ACHN (cell line): Measurements from ENCODE around the gene TMEM269.
A peak's percentile ranks its signal among the peaks of the same experiment; 100 is the strongest.

Experiments
- DNase-seq: peaks from one replicate; pipeline ENCODE4 v3.0.0-alpha.2; 2015
- in situ Hi-C: cut with HindIII; loops from 2 replicates; pipeline ENCODE4 v1.10.0; 2017; ENCODE audit warnings: low sequenced_read_pairs, low pct_ligation_motif_present, low pct_unique_long_range_greater_than_20kb

The TMEM269 gene

DNA sequence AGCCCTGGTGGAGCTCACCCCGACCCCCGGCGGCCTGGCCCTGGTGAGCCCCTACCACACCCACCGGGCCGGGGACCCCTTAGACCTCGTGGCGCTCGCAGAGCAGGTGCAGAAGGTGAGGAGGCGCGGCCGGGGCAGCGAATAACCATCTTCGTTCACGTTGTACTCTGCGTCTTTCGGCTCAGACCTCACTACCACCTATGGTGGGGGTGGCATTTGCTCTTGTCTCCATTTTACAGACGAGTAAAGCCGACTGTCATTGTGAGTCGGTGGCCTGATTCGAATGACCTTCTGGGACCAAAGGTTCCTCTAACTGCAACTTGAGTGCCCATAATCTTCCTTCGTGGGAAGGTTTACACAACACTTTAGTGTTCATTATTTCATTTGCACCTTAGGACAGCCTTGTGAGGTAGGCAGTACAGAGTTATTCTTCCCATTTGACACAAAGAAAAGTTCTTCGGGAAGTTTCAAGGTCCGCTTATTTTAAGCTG is 17.2 kb upstream of the TMEM269 start:
- peak; percentile 5 for DNase-seq
- in situ Hi-C loops, result no loop called here

DNA sequence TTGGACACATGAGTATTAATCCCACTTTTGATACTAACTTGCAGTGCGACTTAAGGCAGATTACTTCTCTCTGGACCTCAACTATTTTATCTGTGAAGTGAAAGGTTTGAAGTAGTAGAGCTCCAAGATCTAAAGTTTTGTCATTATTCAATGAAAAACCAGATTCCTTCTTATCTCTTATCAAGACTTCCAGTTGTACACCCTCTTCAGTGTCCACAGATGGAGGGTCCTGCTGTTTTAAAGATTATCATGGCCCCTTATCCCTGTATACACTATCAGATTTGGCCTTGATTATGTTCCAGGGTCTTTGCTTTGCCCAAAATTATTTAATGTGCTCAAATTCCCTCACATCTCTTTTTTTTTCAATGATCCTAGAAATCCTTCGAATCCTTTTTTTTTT is 16.6 kb upstream of the TMEM269 start:
- in situ Hi-C loops, result no loop called here
- no peak for DNase-seq

DNA sequence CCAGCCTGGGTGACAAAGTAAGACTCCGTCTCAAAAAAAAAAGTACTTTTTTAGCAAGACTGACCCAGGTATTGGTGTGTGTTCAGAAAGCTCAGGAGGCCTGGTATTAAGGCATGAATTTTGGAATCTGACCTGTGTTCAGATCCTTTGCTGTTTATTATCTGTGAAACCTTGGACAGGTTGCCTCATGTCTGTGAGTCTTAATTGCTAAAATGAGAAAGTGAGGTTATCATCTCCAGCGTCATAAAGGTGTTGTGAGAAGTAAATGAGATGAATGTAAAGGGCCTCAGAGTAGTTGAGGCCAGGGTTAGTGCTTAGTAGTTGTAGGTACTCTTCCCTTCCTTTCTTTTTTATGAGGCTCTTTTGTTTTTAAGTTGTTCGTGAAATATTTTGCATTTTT is 15.0 kb upstream of the TMEM269 start:
- DNase-seq, result no peak
- in situ Hi-C loops, result no loop called here

DNA sequence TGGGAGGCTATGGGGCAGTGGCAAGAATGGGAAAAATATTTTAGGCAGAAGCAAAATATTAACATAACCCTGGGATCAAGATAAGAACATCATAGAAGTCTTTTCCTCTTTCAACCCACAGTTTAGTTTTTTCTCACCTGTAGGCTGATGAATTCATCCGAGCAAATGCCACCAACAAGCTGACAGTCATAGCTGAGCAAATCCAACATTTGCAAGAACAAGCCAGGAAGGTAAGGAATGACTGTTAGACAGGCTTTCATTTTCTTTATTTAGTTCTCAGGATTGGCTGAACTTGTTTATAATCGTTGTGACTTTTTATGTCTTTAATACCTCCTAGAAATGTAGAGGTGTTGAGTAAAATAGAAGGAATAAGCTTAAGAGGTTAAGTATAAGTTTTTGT is 11.4 kb upstream of the TMEM269 start:
- no peak for DNase-seq
- in situ Hi-C loops, result no loop called here

DNA sequence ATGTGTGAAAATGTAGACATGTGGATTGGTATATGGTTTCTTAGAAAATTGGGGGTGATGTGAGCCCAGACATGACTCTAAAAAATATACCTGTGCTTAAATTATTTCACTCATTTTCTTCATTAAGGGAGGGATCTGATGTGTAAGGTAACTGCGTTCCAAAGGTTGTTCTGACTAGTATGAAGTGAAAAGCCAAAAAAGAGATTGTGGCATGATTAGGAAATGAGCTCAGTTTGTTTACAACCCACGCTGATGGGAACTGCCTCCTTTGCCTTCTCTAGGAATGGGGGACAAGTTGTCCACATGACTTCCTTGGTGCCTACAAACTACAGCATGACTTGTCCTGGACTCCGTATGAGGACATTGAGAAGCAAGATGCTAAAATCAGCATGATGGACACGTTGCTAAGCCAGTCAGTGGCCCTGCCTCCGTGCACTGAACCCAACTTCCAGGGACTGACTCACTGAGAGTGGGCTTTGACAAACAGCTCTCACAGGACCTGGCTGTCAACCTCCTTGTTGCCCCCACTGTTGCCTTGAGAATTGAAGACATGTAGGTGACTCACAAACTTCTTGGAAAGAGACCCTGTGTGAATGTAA is 9.8 kb upstream of the TMEM269 start:
- in situ Hi-C loops, result no loop called here
- no peak for DNase-seq

DNA sequence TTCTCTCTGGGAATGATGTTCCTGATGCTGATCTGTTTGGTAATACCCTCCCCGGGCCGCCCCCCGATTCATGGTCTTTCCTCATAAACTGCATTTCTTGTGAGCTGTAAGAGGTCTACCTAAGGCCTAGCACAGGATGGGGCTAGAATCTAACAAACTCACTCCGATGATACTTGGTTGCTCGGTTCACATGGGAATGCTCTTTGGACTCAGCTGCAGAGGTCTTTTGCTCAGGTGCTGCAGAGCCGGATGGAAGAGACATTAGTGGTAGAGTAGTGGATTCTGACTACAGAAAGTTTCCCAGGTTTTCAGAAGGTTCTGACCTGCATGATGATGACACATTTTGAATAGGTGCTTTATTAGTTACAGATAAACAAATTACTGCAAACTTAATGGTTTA is 8.3 kb upstream of the TMEM269 start:
- in situ Hi-C loops, result no loop called here
- DNase-seq, result no peak

DNA sequence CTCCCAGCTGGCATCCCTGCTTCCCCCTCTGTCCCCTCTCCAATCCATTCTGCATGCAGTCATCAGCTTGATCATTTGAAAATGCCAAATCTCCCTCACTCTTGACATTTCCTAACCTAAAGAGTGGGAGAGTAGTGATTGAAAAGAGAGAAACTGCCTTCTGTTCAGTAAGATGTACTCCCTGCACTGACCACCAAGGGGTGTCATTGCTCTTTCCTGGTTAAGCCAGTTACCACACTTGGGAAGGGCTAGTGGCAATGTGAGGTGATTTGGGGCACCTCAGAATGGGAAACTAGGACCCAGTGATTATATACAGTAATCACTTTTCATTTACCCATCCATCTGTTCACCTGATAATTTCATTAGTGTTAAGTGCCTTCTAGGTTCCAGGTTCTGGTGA is 6.9 kb upstream of the TMEM269 start:
- in situ Hi-C loops, result no loop called here
- DNase-seq, result peak; percentile 44

DNA sequence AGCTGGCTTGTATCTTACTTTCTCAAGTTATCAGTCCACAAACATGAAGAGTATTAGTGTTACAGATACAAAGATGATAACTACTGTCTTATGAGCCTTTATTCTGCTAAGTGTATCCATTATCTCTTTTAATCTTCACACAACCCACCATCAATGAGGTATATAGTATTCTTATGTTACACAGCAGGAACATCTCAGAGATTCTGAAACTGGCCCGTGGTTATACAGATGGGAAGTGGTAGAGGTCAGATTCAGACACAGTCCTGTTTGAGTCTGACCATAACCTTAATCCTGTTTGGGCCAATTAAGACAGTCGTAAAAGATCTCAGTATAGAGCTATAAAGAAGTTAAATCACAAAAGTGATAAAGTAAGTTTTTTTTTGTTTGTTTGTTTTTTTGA is 5.1 kb upstream of the TMEM269 start:
- DNase-seq, result no peak
- in situ Hi-C loops, result no loop called here

DNA sequence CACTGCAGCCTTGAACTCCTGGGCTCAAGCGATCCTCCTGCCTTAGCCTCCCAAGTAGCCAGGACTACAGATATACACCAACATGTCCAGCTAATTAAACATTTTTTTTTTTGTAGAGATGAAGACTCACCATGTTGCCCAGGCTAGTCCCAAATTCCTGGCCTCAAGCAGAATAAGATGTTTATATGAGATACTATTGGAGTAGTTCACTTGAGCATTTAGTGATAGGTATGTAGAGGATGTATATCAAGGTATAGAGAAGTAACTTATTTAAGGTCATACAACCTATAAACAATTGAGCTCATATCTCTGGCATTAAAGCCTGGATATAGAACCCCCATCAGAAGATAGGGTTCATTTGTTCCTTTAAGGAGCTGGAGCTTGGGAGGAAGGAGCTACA is 4.6 kb upstream of the TMEM269 start:
- no peak for DNase-seq
- in situ Hi-C loops, result no loop called here

DNA sequence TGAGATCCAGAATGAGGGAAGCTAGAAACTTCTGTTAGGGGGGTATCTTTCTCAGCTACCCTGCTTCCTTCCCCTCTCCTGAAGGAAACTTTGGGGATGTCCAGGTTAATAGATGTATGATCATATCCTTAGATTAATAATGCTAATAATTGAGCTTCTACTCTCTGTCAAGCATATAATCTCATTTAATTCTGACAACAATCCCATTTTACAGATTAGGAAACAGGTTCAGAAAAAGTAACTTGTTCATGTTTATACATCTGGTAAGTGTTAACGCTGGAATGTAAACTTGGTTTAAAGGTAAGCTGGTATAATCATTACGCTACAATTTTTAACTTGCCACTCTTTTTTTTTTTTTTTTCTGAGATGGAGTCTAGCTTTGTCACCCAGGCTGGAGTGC is 1.7 kb upstream of the TMEM269 start:
- DNase-seq, result no peak
- in situ Hi-C loops, result no loop called here

DNA sequence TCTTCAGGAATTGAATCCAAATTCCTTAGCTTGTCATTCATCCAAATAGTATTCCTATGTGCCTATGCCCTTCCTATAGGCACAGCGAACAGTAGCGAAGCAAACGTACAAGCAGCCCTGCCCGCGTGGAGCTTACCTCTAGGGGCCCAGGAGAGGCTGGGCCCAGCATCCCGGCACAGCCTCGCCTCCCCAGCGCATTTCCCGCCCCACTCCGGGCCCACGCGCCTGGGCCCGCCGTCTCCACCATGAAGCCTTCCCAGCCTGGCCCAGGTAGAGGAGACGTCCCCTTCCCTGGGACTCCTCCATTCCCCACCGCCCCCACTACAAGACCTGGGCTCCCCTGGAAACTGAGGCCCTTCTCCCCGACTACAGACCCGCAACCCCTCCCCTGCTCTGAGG is 245 bp upstream of the TMEM269 start:
- in situ Hi-C loops, result no loop called here
- DNase-seq, result no peak

DNA sequence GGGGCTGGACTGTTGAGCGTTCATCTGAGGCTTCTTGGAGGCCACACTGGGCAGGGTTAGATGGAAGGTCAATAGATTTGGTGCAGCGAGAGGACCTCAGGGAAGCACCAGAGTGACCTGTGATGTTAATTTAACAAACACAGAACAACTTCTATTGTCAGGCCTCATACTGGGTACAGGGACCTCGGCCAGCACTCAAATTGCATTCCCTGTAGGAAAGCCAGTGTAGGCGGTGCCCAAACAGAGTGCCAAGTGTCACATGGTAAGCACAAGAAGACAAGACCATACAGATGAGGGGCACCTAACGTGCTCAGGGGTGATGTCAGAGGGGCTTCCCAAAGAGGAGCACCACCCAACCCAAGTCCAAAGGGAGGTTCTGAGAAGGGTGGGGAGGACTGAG is 1.3 kb downstream of the TMEM269 start:
- DNase-seq, result no peak
- in situ Hi-C loops, result no loop called here

DNA sequence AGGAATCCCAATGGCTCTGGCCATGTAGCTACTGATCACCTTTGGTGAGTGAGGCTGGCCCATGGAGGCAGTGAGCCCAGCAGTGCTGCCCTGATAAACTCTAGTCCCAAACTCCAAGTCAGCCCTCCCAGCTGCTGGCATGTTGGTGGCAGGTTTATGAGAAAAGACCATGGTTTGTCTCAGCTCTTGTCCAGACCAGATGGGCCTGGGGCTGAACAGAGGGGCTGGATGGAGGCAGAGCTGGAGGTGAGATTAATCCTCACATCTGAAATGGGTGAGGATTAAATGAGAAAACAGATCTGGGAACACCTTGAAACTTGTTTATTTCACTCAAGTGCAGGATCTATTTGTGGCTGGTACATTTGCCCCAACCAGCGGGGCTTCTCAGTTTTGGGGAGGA is 3.2 kb downstream of the TMEM269 start:
- DNase-seq, result no peak
- in situ Hi-C loops, result no loop called here

DNA sequence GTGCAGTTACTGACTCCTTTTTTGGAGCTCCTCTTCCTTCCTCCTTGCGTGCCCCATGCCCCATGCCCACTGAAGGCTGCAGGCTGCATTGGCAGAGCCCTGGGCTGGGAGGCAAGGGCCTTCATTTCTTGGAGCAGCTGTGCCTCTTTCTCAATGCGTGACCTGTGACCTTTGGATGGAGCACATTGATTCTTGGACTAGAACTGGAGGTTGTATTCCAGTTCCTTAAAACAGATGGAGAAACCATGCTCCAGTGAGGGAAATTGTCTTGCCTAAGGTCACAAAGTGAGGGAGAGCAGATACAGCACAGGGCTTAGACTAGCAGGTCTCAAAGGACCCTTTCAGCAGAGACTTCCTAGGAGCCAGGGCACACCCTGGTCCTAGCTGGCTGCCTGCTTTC is 9.0 kb downstream of the TMEM269 start:
- in situ Hi-C loops, result no loop called here

DNA sequence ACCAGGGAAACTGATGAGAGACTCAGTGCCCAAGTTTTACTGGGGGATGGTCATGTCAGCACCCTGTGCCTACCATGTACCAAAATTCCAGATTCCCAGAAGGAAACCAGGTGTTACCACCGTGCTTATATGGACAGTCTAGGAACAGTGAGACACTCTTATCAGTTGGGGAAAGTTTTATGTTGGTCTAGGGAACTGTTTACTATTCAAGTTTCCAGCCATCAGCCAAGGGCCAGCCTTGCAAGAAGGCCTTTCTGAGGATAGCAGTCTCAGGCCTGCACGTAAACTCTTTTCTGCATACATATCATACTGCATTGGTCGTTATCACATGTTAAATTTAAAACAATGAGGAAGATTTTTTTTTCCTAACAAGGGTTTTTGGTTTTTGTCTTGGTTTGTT is 12.6 kb downstream of the TMEM269 start:
- DNase-seq, result no peak
- in situ Hi-C loops, result no loop called here

More for the DNA sequence above, 9.0 kb downstream of the TMEM269 start:
- DNase-seq, result no peak

DNA sequence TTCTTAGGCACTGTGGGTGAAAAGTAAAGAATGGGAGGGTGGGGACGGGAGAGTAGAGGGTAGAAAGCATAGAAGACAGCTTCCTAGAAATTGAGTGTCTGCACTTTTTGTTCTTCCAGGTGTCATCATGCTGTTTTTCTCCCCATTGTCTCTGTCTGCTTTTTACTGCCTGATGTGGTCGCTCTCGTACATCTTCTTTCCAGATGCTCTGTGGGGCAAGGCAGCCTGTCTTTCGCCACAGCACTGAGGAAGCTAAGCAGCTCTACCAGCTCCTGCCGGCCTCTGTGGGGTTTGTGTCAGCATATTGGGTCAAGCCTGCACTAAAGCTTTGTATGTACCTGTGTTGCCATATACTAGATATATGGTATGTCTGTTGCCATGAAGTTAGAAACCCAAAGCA is 13.2 kb downstream of the TMEM269 start:
- DNase-seq, result no peak
- in situ Hi-C loops, result no loop called here

DNA sequence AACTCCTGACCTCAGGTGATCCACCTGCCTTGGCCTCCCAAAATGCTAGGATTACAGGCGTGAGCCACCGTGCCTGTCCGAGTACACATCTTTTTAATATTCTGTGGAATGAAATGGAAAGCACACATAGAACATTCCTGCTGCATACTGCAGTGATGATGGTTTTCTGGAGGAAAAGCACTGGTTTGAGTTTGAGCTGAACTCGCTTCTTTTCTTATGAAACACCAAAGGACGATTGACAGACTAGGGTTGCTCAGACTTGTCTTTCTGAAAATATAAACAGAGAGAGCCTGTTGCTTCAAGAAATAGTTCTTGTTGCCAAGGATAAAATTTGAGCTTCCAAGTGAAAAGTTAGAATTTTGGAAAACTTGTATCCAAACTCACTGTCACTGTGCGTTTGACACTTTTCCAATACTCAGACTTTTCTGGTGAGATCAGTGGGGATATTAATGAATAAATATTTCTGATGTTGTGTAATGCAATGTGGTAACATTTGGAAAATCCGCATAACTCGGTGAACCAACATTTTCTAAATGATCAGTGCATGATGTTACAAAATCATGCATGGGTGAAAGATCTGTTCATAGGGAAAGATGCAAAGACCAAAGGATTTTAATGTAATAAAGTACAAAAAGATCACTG is 17.2 kb downstream of the TMEM269 start:
- in situ Hi-C loops, result no loop called here
- DNase-seq, result no peak

DNA sequence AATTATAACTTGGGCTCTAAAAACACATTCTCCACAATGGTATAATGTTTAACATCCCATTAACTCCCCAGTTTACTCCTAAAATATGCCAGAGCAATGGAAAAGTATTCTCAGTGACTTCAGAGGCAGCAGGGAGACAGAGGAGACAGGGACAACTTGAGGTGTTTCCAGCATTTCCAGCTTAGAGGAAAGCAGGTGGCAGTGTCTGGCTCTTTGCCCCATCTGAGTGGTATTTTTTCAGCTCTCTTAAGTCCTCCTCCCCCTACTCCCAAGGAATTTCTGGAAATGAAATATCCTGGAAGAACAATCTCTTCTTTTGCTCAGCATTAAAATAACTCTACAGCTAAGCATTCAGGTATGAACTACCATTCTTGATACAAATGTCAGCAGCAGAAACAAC is 21.4 kb downstream of the TMEM269 start:
- in situ Hi-C loops, result no loop called here
- DNase-seq, result no peak

DNA sequence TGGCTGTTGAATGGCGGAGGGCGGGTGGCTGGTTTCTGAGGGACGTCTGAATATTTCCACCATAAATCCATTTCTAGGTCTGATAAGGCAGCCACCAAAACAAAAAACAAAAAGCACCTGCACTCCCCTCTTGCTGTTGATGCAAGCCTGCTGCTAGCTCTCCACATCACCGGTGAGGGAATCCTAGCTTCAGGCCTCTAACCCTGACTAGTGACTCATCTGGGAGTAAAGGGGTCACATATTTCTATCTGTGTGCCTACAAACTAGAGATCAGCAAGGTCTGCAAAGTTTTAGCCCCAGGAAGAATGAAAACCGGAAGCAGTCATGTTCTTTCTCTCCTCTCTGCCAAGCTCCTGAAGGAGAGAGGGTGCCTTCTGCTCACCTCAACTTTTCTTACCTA is 21.8 kb downstream of the TMEM269 start:
- no peak for DNase-seq
- in situ Hi-C loops, result no loop called here

DNA sequence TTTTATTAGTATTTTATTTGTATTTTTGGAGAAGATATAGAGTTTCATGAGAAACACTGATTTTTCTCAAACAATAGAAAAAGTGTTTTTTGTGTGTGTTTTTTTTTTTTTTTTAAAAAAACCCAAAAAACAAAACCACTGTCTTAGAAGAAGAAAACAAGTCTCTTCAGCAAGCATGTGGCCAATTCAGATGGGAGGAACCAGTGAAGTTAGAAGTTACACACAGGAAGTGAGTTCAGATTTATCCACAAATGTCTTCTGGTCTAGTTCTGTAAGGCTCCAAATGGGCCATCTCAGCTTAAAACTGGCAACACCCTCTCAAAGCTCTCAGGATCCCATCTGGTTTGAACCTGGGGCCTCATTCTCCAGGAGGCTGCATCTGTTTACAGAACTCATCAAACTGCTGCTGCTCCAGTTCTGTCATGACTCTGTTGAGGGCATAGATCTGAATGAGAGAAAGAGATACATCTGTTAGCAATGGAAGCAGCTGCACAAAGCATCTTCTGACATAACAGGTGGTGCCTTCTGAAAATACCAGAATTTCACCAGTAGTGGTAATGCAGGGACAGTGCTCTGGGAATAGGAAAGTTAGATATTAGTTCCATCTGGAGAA is 22.4 kb downstream of the TMEM269 start:
- DNase-seq, result no peak
- in situ Hi-C loops, result no loop called here
